OCI-LY1 (cell line): ENCODE data around the gene KDM4B.
"Not testable (repeated sequence)": the region's sequence is repeated elsewhere in the genome, so short reads cannot be mapped to it uniquely, and the experiment has no call there.

Source experiments
- H2AFZ ChIP-seq: fragments of 200-600 bp; sonication (generic), shearing (Covaris generic); 2 replicates; pipeline ENCODE4 v1.6.0; 2014; ENCODE audit warnings: antibody characterized with exemption, mild to moderate bottlenecking, low read length
- H3F3A ChIP-seq: fragments of 200-600 bp; sonication (generic), shearing (Covaris generic); 2 replicates; pipeline ENCODE4 v1.6.0; 2014; ENCODE audit warnings: mild to moderate bottlenecking, antibody characterized with exemption, low read length, moderate library complexity; ENCODE audit not compliant: insufficient read depth
- H3K27ac ChIP-seq: fragments of 200-600 bp; sonication (generic); 2 replicates; pipeline ENCODE4 v1.5.1; 2014; ENCODE audit warnings: low read length, mixed run types, mild to moderate bottlenecking, low read depth; ENCODE audit not compliant: poor library complexity, severe bottlenecking
- H3K27me3 ChIP-seq: fragments of 200-600 bp; sonication (generic); 2 replicates; pipeline ENCODE4 v1.6.0; 2014; ENCODE audit warnings: antibody characterized with exemption, mild to moderate bottlenecking, low read length, moderate library complexity; ENCODE audit not compliant: insufficient read depth
- H3K36me3 ChIP-seq: fragments of 200-600 bp; sonication (generic); 2 replicates; pipeline ENCODE4 v1.6.1; 2014; ENCODE audit warnings: mild to moderate bottlenecking, antibody characterized with exemption, low read length, moderate library complexity, mixed read lengths; ENCODE audit not compliant: insufficient read depth
- H3K4me1 ChIP-seq: fragments of 200-600 bp; sonication (generic); 2 replicates; pipeline ENCODE4 v1.5.1; 2014; ENCODE audit warnings: mild to moderate bottlenecking, low read length, moderate library complexity; ENCODE audit not compliant: insufficient read depth, severe bottlenecking
- H3K4me2 ChIP-seq: fragments of 200-600 bp; sonication (generic), shearing (Covaris generic); 2 replicates; pipeline ENCODE4 v1.6.1; 2014; ENCODE audit warnings: low read length
- H3K4me3 ChIP-seq: fragments of 200-600 bp; sonication (generic); 2 replicates; pipeline ENCODE4 v1.5.1; 2014; ENCODE audit warnings: low read length, low read depth, mild to moderate bottlenecking, mixed read lengths; ENCODE audit not compliant: poor library complexity, severe bottlenecking
- H3K79me2 ChIP-seq: fragments of 200-600 bp; shearing (Covaris generic); 2 replicates; pipeline ENCODE4 v1.6.1; 2016; ENCODE audit warnings: mixed run types, low read length, mixed read lengths; ENCODE audit not compliant: insufficient read depth
- H3K9ac ChIP-seq: fragments of 200-600 bp; sonication (generic), shearing (Covaris generic); 2 replicates; pipeline ENCODE4 v1.6.1; 2014; ENCODE audit warnings: mild to moderate bottlenecking, low read length, mixed read lengths
- H3K9me2 ChIP-seq: fragments of 200-600 bp; sonication (generic), shearing (Covaris generic); 2 replicates; pipeline ENCODE4 v1.6.1; 2014; ENCODE audit warnings: low read depth, mild to moderate bottlenecking, low read length, mixed read lengths
- H3K9me3 ChIP-seq: fragments of 200-600 bp; shearing (Covaris generic); 2 replicates; pipeline ENCODE4 v1.6.1; 2014; ENCODE audit warnings: low read length, mixed read lengths
- H4K20me1 ChIP-seq: fragments of 200-600 bp; sonication (generic), shearing (Covaris generic); 2 replicates; pipeline ENCODE4 v1.6.0; 2016; ENCODE audit warnings: mild to moderate bottlenecking, low read length; ENCODE audit not compliant: insufficient read depth
- CTCF ChIP-seq: fragments of 200-600 bp; sonication (generic), shearing (Covaris generic); IDR thresholded peaks from 2 replicates; pipeline ENCODE4 v1.5.1; 2017; ENCODE audit warnings: mild to moderate bottlenecking, antibody characterized with exemption, low read length, moderate library complexity, mixed read lengths
- EZH2 ChIP-seq: fragments of 200-600 bp; sonication (generic), shearing (Covaris generic); IDR thresholded peaks from 2 replicates; pipeline ENCODE4 v1.8.0; 2017; ENCODE audit warnings: borderline replicate concordance, mixed run types, mild to moderate bottlenecking, antibody characterized with exemption, low read length, moderate library complexity, mixed read lengths

The KDM4B gene

GRCh38 chr19:4933528-4933927, 35.4 kb upstream of the KDM4B start:
- no peak overlapping the region for H3K4me3 ChIP-seq
- H4K20me1 ChIP-seq = no peaks in the 10 kb centered on the region
- H3K4me1 ChIP-seq = peaks cover 5% of the 10 kb centered on the region
- H3K4me2 ChIP-seq = no peak overlapping the region
- TF ChIP-seq EZH2 (no peak), CTCF (no peak)
- H3K9me3 ChIP-seq = no peaks in the 10 kb centered on the region
- H3K27me3 ChIP-seq = no peaks in the 10 kb centered on the region
- H3K27ac ChIP-seq = no peak overlapping the region
- H2AFZ ChIP-seq = no peak overlapping the region
- H3K79me2 ChIP-seq = no peaks in the 10 kb centered on the region
- peaks cover 99% of the 10 kb centered on the region for H3K36me3 ChIP-seq
- no peaks in the 10 kb centered on the region for H3K9me2 ChIP-seq
- peaks cover 2% of the 10 kb centered on the region; the same call in 1 of the 2 replicates for H3F3A ChIP-seq
- H3K9ac ChIP-seq = no peak overlapping the region

GRCh38 chr19:4935444-4935843, 33.5 kb upstream of the KDM4B start:
- no peak overlapping the region for H3K27ac ChIP-seq
- no peaks in the 10 kb centered on the region for H3K9me3 ChIP-seq
- no peak overlapping the region for H3K4me2 ChIP-seq
- H3K27me3 ChIP-seq = no peaks in the 10 kb centered on the region
- no peak overlapping the region for H3K9ac ChIP-seq
- no peak for TF ChIP-seq CTCF
- no peaks in the 10 kb centered on the region for H4K20me1 ChIP-seq
- H3K79me2 ChIP-seq = no peaks in the 10 kb centered on the region
- H3K9me2 ChIP-seq = no peaks in the 10 kb centered on the region
- peaks cover 15% of the 10 kb centered on the region for H3K4me1 ChIP-seq
- peaks cover 91% of the 10 kb centered on the region for H3K36me3 ChIP-seq
- H3K4me3 ChIP-seq = no peak overlapping the region
- no peak overlapping the region for H2AFZ ChIP-seq
- peaks cover 2% of the 10 kb centered on the region; the same call in 1 of the 2 replicates for H3F3A ChIP-seq

- no peak overlapping the region for H3K27ac ChIP-seq
- H3F3A ChIP-seq = peaks cover 2% of the 10 kb centered on the region; the same call in 1 of the 2 replicates
- no peak overlapping the region for H3K9ac ChIP-seq
- no peaks in the 10 kb centered on the region for H3K79me2 ChIP-seq
- H3K4me2 ChIP-seq = no peak overlapping the region
- H3K4me3 ChIP-seq = no peak overlapping the region
- H2AFZ ChIP-seq = no peak overlapping the region
- no peaks in the 10 kb centered on the region for H4K20me1 ChIP-seq
- H3K27me3 ChIP-seq = no peaks in the 10 kb centered on the region
- TF ChIP-seq EZH2 (no peak), CTCF (no peak)
- H3K4me1 ChIP-seq = peaks cover 15% of the 10 kb centered on the region
- H3K36me3 ChIP-seq = peaks cover 91% of the 10 kb centered on the region
- no peaks in the 10 kb centered on the region for H3K9me2 ChIP-seq
- H3K9me3 ChIP-seq = no peaks in the 10 kb centered on the region
Measured at GRCh38 chr19:4937060-4937459, 31.9 kb upstream of the KDM4B start.

- H3K27me3 ChIP-seq, H3K9ac ChIP-seq, H3F3A ChIP-seq, H3K79me2 ChIP-seq, H3K9me2 ChIP-seq, H2AFZ ChIP-seq, H3K4me2 ChIP-seq, H3K9me3 ChIP-seq, H3K4me3 ChIP-seq, H4K20me1 ChIP-seq: not testable (repeated sequence)
- Histone ChIP-seq H3K27ac (peak overlapping the region; percentile 23), H3K36me3 (peaks cover 91% of the 10 kb centered on the region), H3K4me1 (peaks cover 15% of the 10 kb centered on the region)
Measured at GRCh38 chr19:4938461-4938860, 30.5 kb upstream of the KDM4B start.
